Measurements from ENCODE around the gene CYP4V2. TPM values are rescaled to one million over a fixed set of nuclear protein-coding genes. Genes with fewer than 3 reads are reported as not detected.
A peak's percentile ranks its signal among the peaks of the same experiment; 100 is the strongest.

Gene CYP4V2
- total and polyA plus RNA-seq, 2 experiments from 2014 or later, result 12.2 to 24.6 TPM

- no peaks in the 10 kb centered on the region for H3K9me2 ChIP-seq (replicated peaks; ENCODE audit: insufficient read depth)
- no peaks in the 10 kb centered on the region for H3K79me2 ChIP-seq
- no peaks in the 10 kb centered on the region for H3K9me3 ChIP-seq (ENCODE audit: low read depth)
- H3K4me3 ChIP-seq, result no peak overlapping the region
- no peak overlapping the region for H2AFZ ChIP-seq
- no peak for DNase-seq (ENCODE audit: low spot score)
- WGBS (ENCODE audit: low lambda C conversion rate, missing lambda C conversion rate), result 97% methylated on average over 8 of the region's 8 CpGs
- H3K4me2 ChIP-seq, result no peak overlapping the region
- no peak overlapping the region for H3K27ac ChIP-seq
- H3K27me3 ChIP-seq, result no peaks in the 10 kb centered on the region
- TF ChIP-seq, protein P1, sequence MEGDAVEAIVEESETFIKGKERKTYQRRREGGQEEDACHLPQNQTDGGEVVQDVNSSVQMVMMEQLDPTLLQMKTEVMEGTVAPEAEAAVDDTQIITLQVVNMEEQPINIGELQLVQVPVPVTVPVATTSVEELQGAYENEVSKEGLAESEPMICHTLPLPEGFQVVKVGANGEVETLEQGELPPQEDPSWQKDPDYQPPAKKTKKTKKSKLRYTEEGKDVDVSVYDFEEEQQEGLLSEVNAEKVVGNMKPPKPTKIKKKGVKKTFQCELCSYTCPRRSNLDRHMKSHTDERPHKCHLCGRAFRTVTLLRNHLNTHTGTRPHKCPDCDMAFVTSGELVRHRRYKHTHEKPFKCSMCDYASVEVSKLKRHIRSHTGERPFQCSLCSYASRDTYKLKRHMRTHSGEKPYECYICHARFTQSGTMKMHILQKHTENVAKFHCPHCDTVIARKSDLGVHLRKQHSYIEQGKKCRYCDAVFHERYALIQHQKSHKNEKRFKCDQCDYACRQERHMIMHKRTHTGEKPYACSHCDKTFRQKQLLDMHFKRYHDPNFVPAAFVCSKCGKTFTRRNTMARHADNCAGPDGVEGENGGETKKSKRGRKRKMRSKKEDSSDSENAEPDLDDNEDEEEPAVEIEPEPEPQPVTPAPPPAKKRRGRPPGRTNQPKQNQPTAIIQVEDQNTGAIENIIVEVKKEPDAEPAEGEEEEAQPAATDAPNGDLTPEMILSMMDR (IDR thresholded peaks at IDR 0.05; ENCODE audit: poor library complexity), result no peak
- no peak for TF ChIP-seq EZH2 (IDR thresholded peaks at IDR 0.05; ENCODE audit: borderline replicate concordance)
- TF ChIP-seq EZH2phosphoT487 (IDR thresholded peaks at IDR 0.05; ENCODE audit: low read depth, severe bottlenecking, unreplicated experiment), result no peak
- no peaks in the 10 kb centered on the region for H3K4me1 ChIP-seq (ENCODE audit: insufficient read depth)
- H3K36me3 ChIP-seq (replicated peaks; ENCODE audit: insufficient read depth, low read depth), result no peaks in the 10 kb centered on the region
- H4K20me1 ChIP-seq (ENCODE audit: insufficient read depth, poor library complexity, severe bottlenecking), result no peaks in the 10 kb centered on the region
Observed at GRCh38 chr4:186202490-186203140, 11.2 kb downstream of the CYP4V2 start.

DNA sequence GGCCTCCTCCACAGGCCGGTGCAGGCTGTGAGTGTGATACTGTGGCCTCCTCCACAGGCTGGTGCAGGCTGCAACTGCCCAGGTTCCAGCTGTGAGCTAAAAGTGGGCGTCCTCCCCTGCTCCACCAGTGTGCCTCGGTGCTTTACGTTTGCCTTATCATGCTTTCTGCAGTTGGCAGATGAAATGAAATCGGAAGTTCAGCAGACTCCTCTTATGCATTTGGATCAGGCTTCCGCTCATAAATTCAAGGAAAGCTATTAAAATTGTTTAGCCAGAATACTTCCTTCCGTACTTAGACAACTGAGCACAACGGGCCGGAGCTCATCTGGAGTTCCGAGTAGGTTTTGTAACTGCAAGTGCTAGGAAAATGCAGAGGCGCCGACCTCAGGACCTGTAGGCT, 12.0 kb downstream of the CYP4V2 start:
- Histone ChIP-seq H3K27me3 (no peaks in the 10 kb centered on the region), H3K27ac (no peak overlapping the region), H3K4me1 (ENCODE audit: insufficient read depth) (no peaks in the 10 kb centered on the region), H2AFZ (no peak overlapping the region), H4K20me1 (ENCODE audit: insufficient read depth, poor library complexity, severe bottlenecking) (no peaks in the 10 kb centered on the region), H3K9me3 (ENCODE audit: low read depth) (no peaks in the 10 kb centered on the region), H3K4me2 (peak overlapping the region; percentile 36), H3K4me3 (no peak overlapping the region), H3K9me2 (replicated peaks; ENCODE audit: insufficient read depth) (no peaks in the 10 kb centered on the region), H3K36me3 (replicated peaks; ENCODE audit: insufficient read depth, low read depth) (no peaks in the 10 kb centered on the region), H3K79me2 (no peaks in the 10 kb centered on the region)
- no peak for TF ChIP-seq EZH2 (IDR thresholded peaks at IDR 0.05; ENCODE audit: borderline replicate concordance)
- no peak for TF ChIP-seq EZH2phosphoT487 (IDR thresholded peaks at IDR 0.05; ENCODE audit: low read depth, severe bottlenecking, unreplicated experiment)
- TF ChIP-seq, protein P1 (IDR thresholded peaks at IDR 0.05; ENCODE audit: poor library complexity), result no peak
- 64% methylated on average over 12 of the region's 12 CpGs for WGBS (ENCODE audit: low lambda C conversion rate, missing lambda C conversion rate)
- peak; percentile 14 for DNase-seq (ENCODE audit: low spot score)

DNA sequence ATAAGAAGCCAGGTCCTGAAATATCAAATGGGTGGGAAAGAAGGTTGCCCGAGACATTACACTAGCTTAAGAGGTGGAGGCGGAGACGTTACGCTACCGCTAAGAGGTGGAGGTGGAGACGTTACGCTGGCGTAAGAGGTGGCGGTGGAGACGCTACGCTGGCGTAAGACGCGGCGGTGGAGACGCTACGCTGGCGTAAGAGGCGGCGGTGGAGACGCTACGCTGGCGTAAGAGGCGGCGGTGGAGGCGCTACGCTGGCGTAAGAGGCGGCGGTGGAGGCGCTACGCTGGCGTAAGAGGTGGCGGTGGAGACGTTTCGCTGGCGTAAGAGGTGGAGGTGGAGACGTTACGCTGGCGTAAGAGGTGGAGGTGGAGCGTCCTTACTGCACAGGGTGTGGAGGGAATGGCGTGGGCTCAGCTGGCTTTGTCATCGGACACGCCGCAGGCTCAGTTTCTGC, 12.8 kb downstream of the CYP4V2 start:
- no peak for DNase-seq (ENCODE audit: low spot score)
- peak overlapping the region; percentile 28 for H3K27ac ChIP-seq
- H4K20me1 ChIP-seq (ENCODE audit: insufficient read depth, poor library complexity, severe bottlenecking), result no peaks in the 10 kb centered on the region
- H2AFZ ChIP-seq, result no peak overlapping the region
- no peaks in the 10 kb centered on the region for H3K36me3 ChIP-seq (replicated peaks; ENCODE audit: insufficient read depth, low read depth)
- H3K4me1 ChIP-seq (ENCODE audit: insufficient read depth), result no peaks in the 10 kb centered on the region
- H3K4me2 ChIP-seq, result no peak overlapping the region
- H3K4me3 ChIP-seq, result no peak overlapping the region
- WGBS (ENCODE audit: low lambda C conversion rate, missing lambda C conversion rate), result 93% methylated on average over 27 of the region's 45 CpGs
- H3K9me3 ChIP-seq (ENCODE audit: low read depth), result no peaks in the 10 kb centered on the region
- no peaks in the 10 kb centered on the region for H3K79me2 ChIP-seq
- no peaks in the 10 kb centered on the region for H3K27me3 ChIP-seq
- H3K9me2 ChIP-seq (replicated peaks; ENCODE audit: insufficient read depth), result no peaks in the 10 kb centered on the region
- TF ChIP-seq EZH2phosphoT487 (IDR thresholded peaks at IDR 0.05; ENCODE audit: low read depth, severe bottlenecking, unreplicated experiment), result no peak
- TF ChIP-seq, protein P1 (IDR thresholded peaks at IDR 0.05; ENCODE audit: poor library complexity), result no peak
- no peak for TF ChIP-seq EZH2 (IDR thresholded peaks at IDR 0.05; ENCODE audit: borderline replicate concordance)

Measured in hepatocyte (in vitro differentiated cells).